Liver (tissue), 3 donors: ENCODE data around the gene STX7.

Experiments used
- RAD21 ChIP-seq, 2 donors: IDR thresholded peaks; 2 replicates each; pipeline ENCODE4 v1.6.1; 2016; ENCODE audit warnings: antibody characterized with exemption in 2 of 2, mild to moderate bottlenecking in 2 of 2
- TAF1 ChIP-seq: conservative IDR thresholded peaks from 2 replicates; pipeline ENCODE4 v1.6.1; 2016; ENCODE audit warnings: antibody characterized with exemption, mild to moderate bottlenecking
- TF ChIP-seq, protein P1 (sequence below): IDR thresholded peaks from 2 replicates; pipeline ENCODE4 v1.6.1; 2016; ENCODE audit warnings: antibody characterized with exemption
- TF ChIP-seq, protein P2 (sequence below): fragments of 150-350 bp; IDR thresholded peaks from 2 replicates; pipeline ENCODE4 v1.5.1; 2017; ENCODE audit warnings: improper control_type of control experiment, low read depth, low read length; ENCODE audit not compliant: missing input control
- donor health status: healthy.
- donor health status: healthy.

DNA sequence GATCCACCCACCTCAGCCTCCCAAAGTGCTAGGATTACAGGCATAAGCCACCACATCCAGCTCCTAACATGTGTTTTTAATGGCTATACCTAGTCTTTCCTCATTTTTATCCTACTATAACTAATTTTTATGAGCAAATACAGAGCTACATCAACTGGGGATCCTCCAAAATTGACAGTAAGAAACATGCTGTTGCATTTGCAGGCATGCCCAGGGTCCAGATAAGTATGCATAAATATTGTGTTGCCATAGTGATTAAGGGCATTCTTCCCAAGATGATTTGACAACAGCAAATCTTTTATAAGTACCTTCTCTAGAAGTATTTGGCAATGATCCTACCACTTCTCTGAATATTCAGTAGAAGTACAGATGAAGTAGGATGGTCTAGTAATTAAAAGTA lies 69.7 kb downstream of the STX7 start:
- TF ChIP-seq, protein P1, sequence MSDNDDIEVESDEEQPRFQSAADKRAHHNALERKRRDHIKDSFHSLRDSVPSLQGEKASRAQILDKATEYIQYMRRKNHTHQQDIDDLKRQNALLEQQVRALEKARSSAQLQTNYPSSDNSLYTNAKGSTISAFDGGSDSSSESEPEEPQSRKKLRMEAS = no peak
- TF ChIP-seq, protein P2, sequence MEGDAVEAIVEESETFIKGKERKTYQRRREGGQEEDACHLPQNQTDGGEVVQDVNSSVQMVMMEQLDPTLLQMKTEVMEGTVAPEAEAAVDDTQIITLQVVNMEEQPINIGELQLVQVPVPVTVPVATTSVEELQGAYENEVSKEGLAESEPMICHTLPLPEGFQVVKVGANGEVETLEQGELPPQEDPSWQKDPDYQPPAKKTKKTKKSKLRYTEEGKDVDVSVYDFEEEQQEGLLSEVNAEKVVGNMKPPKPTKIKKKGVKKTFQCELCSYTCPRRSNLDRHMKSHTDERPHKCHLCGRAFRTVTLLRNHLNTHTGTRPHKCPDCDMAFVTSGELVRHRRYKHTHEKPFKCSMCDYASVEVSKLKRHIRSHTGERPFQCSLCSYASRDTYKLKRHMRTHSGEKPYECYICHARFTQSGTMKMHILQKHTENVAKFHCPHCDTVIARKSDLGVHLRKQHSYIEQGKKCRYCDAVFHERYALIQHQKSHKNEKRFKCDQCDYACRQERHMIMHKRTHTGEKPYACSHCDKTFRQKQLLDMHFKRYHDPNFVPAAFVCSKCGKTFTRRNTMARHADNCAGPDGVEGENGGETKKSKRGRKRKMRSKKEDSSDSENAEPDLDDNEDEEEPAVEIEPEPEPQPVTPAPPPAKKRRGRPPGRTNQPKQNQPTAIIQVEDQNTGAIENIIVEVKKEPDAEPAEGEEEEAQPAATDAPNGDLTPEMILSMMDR = no peak
- no peak for TF ChIP-seq TAF1
- TF ChIP-seq RAD21 (IDR thresholded peaks at IDR 0.05) = no peak
